Stomach (tissue), 4 donors: ENCODE results near the gene FAM193A.
"Not testable (repeated sequence)": the region's sequence is repeated elsewhere in the genome, so short reads cannot be mapped to it uniquely, and the experiment has no call there.

Source experiments
- CTCF ChIP-seq, 7 experiments: fragments of 450-650 bp in 4 of 7; fragments of 200-600 bp in 3 of 7; sonication (generic) in 3 of 7; IDR thresholded peaks; one replicate each; pipeline ENCODE4 v1.5.1; 2016 to 2019; ENCODE audit warnings: antibody characterized with exemption in 7 of 7, control low read depth in 2 of 7, mild to moderate bottlenecking in 1 of 7
- POLR2A ChIP-seq, 4 donors: fragments of 450-650 bp; IDR thresholded peaks; one replicate each; pipeline ENCODE4 v1.6.1; 2016; ENCODE audit warnings: antibody characterized with exemption in 4 of 4, control low read depth in 2 of 4, mild to moderate bottlenecking in 1 of 4, moderate library complexity in 1 of 4
- POLR2AphosphoS5 ChIP-seq, 3 donors: sonication (generic); formaldehyde crosslinking; IDR thresholded peaks; one replicate each; pipeline ENCODE4 v1.6.1; 2016; ENCODE audit warnings: antibody characterized with exemption in 3 of 3

- TF ChIP-seq CTCF, POLR2AphosphoS5, POLR2A (IDR thresholded peaks at IDR 0.05): not testable (repeated sequence)
These were observed 21.5 kb upstream of the FAM193A start for GRCh38 chr4:2514944-2515343.
